Activated T-cell treated with anti-CD3 and anti-CD28 coated beads, Interleukin-2, amount 50 U/mL, for 48 hours (primary cell): ENCODE results near the gene IVD.
A peak's percentile ranks its signal among the peaks of the same experiment; 100 is the strongest.

ENCODE experiments used
- DNase-seq, 2 experiments: peaks; one replicate each; pipeline ENCODE4 v3.0.0-alpha.2; 2020

Gene IVD

DNA sequence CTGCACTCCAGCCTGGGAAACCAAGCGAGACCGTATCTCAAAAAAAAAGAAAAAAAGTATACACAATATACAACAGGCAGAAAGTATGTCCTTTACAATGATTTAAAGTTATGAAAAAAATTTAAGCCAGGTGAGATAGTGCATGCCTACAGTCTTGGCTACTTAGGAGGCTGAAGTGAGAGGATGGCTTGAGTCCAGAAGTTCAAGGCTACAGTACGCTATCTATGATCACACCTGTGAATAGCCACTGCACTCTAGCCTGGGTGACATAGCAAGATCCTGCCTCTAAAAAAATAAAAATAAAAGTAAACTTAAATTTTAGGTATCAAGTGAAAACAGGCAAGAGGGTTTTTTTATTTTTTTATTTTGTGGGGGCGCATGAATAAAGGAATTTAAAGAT, 26.2 kb upstream of the IVD start:
- DNase-seq, result no peak

- DNase-seq, result no peak
These were observed 25.7 kb upstream of the IVD start for GRCh38 chr15:40379853-40380252.

DNA sequence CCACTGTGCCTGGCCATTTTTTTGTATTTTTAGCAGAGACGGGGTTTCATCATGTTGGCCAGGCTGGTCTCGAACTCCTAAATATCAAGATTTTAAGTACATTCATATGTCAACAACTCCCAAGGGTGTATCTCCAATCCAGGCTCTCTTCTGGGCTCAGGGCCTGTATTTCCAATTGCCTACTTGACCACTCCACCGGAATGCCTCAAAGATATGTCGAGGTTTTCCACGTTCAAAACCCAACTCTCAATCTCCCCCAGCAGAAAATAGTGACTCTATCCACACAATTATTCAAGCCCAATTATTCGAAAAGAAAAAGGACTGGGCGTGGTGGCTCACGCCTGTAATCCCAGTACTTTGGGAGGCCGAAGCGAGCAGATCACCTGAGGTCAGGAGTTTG, 25.0 kb upstream of the IVD start:
- no peak for DNase-seq

GRCh38 chr15:40381818-40382529, 23.6 kb upstream of the IVD start:
- no peak for DNase-seq

GRCh38 chr15:40382580-40383456, 22.8 kb upstream of the IVD start, which contains the start of gene KNSTRN:
TSS of gene KNSTRN (plus strand) at chr15:40382721. CDS start at chr15:40382836, 115 bp downstream.
- DNase-seq, result peak; percentile 95 to 96

DNA sequence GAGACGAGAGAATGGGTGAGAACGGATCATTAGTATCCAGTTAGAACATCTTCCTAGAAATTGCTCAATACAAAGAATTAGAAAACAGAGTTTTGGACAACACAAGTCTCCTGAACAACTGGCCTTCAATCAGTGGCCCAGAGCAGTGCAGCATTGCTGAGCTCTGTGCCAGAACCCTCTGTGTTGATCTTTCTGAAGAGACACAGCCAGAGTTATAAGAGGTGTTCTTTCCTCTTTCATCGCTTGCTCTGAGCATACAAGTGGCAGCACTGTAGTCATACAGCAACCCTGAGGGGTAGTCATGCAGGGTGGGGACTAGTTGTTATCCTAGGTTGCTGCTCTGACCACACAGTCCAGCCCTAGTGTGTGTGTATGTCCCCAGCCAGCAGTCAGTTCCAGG, 19.1 kb upstream of the IVD start:
- DNase-seq, result no peak

DNA sequence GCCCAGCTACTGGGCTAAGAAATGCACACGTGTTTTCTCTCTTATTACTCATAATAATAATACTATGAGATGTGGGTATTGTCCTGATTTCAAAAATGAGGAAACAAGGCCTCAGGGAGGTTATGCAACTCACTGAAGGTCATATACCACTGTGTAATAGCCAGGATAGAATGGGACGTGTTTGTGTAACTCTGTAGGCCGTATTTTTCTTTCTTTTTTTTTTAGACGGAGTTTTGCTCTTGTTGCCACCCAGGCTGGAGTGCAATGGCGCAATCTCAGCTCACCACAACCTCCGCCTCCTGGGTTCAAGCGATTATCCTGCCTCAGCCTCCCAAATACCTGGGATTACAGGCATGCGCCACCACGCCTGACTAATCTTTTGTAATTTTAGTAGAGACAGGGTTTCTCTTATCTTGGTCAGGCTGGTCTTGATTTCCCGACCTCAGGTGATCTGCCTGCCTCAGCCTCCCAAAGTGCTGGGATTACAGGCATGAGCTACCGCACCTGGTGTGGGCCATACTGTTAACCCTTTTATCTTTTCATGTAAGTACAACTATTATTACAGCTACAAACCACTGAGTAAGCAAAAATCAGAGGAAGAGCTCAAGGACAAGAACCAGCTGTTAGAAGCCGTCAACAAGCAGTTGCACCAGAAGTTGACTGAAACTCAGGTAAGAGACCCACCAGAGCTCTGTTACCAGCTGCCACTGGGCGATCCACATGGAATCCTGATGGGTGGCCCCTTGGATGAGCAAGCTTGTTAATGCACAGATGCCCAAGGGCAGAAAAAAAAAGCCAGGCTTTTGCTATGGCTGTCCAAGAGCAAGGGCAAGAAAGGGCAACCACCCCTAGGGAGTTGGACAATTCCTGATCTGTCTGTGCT, 16.4 kb upstream of the IVD start:
- no peak for DNase-seq

GRCh38 chr15:40389824-40390595, 15.6 kb upstream of the IVD start:
- no peak for DNase-seq

- DNase-seq, result no peak
These were observed 12.3 kb upstream of the IVD start for GRCh38 chr15:40392986-40393948.

GRCh38 chr15:40397688-40398412, 7.7 kb upstream of the IVD start:
- no peak for DNase-seq

- DNase-seq, result peak in 1 of 2 experiments; percentile 43
These were observed 7.2 kb upstream of the IVD start for GRCh38 chr15:40398413-40398873.

DNA sequence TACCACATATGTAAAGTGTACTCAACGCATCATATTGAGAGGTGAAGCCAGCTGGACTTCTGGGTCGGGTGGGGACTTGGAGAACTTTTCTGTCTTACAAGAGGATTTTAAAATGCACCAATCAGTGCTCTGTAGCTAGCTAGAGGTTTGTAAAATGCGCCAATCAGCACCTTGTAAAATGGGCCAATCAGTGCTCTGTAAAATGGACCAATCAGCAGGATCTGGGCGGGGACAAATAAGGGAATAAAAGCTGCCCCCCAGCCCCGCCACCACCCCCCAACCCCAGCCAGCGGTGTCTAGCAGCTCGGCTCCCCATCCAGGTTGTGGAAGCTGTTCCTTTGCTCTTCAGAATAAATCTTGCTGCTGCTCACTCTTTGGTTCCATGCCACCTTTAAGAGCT, 6.2 kb upstream of the IVD start:
- no peak for DNase-seq

DNA sequence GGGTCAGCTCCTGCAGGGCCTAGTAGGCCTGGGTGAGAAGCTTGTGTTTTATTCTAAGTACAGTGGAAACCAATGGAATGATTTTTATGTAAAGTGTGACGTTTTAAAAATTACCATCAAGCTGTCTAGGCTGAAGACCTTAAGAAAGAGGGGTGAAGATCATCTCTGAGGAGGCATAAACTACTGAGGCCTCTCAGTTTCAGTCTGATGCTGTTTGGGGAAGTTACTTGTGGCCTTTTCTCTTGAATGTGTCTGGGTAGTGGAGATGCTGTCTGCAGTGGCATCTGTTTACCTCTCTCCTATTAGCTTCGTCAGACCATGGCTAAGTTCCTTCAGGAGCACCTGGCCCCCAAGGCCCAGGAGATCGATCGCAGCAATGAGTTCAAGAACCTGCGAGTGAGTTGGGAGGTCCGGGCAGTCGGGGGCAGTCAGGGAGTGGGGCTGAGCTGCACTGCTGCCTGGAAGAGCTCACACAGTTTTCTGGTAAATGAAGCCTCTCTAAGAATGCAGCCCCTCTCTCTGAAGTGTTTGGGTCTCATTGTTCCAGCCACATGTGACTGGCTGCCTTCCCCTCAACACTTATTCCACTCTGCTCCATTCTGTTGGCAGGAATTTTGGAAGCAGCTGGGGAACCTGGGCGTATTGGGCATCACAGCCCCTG, 1.9 kb downstream of the IVD start:
- no peak for DNase-seq

- DNase-seq, result no peak
These were observed 3.8 kb downstream of the IVD start for GRCh38 chr15:40409366-40409765.

- DNase-seq, result no peak
These were observed 4.9 kb downstream of the IVD start for GRCh38 chr15:40410476-40410875.

GRCh38 chr15:40412095-40412759, 6.6 kb downstream of the IVD start:
- no peak for DNase-seq

DNA sequence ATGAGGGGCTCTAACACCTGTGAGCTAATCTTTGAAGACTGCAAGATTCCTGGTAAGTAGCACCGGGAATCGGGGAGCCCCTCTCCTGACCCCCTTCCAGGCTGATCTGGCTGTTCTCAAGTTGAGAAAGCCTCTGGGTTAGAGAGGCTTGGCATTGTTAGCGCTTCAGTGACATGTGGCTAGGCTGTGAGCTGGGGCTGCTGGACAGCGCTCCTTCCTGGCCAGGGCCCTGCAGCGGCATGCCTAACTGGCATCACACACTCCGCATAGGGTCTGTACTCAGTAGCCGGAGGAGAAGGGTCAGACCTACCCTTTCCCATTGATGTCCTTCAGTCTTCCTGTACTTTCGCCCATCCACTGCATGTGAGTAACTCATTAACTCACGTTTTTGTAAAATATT, 7.4 kb downstream of the IVD start:
- DNase-seq, result no peak

- no peak for DNase-seq
These were observed 9.2 kb downstream of the IVD start for GRCh38 chr15:40414816-40415215.

- no peak for DNase-seq
These were observed 9.6 kb downstream of the IVD start for GRCh38 chr15:40415226-40415625.
